MM.1S (cell line): ENCODE measurements around the gene FHIT.
"Not testable (repeated sequence)": the region's sequence is repeated elsewhere in the genome, so short reads cannot be mapped to it uniquely, and the experiment has no call there.

Experiments used
- DNase-seq: peaks from one replicate; pipeline ENCODE4 v3.0.0-alpha.2; 2015
- H2AFZ ChIP-seq: fragments of 300-600 bp; sonication (generic); 2 replicates; pipeline ENCODE4 v1.6.0; 2016; ENCODE audit warnings: antibody characterized with exemption, low read length
- H3F3A ChIP-seq: fragments of 300-600 bp; sonication (generic); 2 replicates; pipeline ENCODE4 v1.6.1; 2016; ENCODE audit warnings: mild to moderate bottlenecking, antibody characterized with exemption, low read length, moderate library complexity, mixed read lengths; ENCODE audit not compliant: insufficient read depth
- H3K27ac ChIP-seq: fragments of 300-600 bp; sonication (generic); 2 replicates; pipeline ENCODE4 v1.5.1; 2016; ENCODE audit warnings: mild to moderate bottlenecking, low read length
- H3K27me3 ChIP-seq: fragments of 300-600 bp; sonication (generic); replicated peaks from 2 replicates; pipeline ENCODE4 v1.6.0; 2016; ENCODE audit warnings: low read length; ENCODE audit not compliant: insufficient read depth
- H3K36me3 ChIP-seq: fragments of 300-600 bp; sonication (generic); replicated peaks from 2 replicates; pipeline ENCODE4 v1.6.1; 2016; ENCODE audit warnings: mild to moderate bottlenecking, low read length, mixed read lengths; ENCODE audit not compliant: insufficient read depth
- H3K4me1 ChIP-seq: fragments of 300-600 bp; sonication (generic); 2 replicates; pipeline ENCODE4 v1.6.1; 2016; ENCODE audit warnings: low read length, mixed read lengths
- H3K4me2 ChIP-seq: fragments of 300-600 bp; sonication (generic); 2 replicates; pipeline ENCODE4 v1.6.0; 2016; ENCODE audit warnings: low read depth, low read length
- H3K4me3 ChIP-seq: fragments of 300-600 bp; sonication (generic); 2 replicates; pipeline ENCODE4 v1.5.1; 2016; ENCODE audit warnings: low read length, mixed read lengths
- H3K79me2 ChIP-seq: fragments of 300-600 bp; sonication (generic); 2 replicates; pipeline ENCODE4 v1.6.1; 2016; ENCODE audit warnings: mixed run types, low read length, mixed read lengths
- H3K9ac ChIP-seq: fragments of 300-600 bp; sonication (generic); 2 replicates; pipeline ENCODE4 v1.6.1; 2016; ENCODE audit warnings: low read length, mixed read lengths
- H3K9me2 ChIP-seq: fragments of 300-600 bp; sonication (generic); replicated peaks from 2 replicates; pipeline ENCODE4 v1.6.1; 2016; ENCODE audit warnings: mild to moderate bottlenecking, low read length, mixed read lengths; ENCODE audit not compliant: insufficient read depth
- H3K9me3 ChIP-seq: fragments of 300-600 bp; sonication (generic); replicated peaks from 2 replicates; pipeline ENCODE4 v1.6.1; 2016; ENCODE audit warnings: mild to moderate bottlenecking, low read length, mixed read lengths; ENCODE audit not compliant: insufficient read depth
- H4K20me1 ChIP-seq: fragments of 300-600 bp; sonication (generic); 2 replicates; pipeline ENCODE4 v1.6.1; 2016; ENCODE audit warnings: mild to moderate bottlenecking, low read length, moderate library complexity, mixed read lengths; ENCODE audit not compliant: insufficient read depth
- CTCF ChIP-seq: fragments of 300-600 bp; sonication (generic); IDR thresholded peaks from 2 replicates; pipeline ENCODE4 v1.5.1; 2016; ENCODE audit warnings: antibody characterized with exemption, low read length, mixed read lengths
- EZH2 ChIP-seq: fragments of 300-600 bp; sonication (generic); optimal IDR thresholded peaks from 2 replicates; pipeline ENCODE3; 2017; ENCODE audit warnings: low read depth, mild to moderate bottlenecking, antibody characterized with exemption, low read length, mixed read lengths
- EZH2phosphoT487 ChIP-seq: fragments of 300-600 bp; sonication (generic); IDR thresholded peaks from 2 replicates; pipeline ENCODE4 v1.6.1; 2018; ENCODE audit warnings: antibody characterized with exemption, low read length

FHIT gene

GRCh38 chr3:61221759-61222362, 29.4 kb downstream of the FHIT start:
- H3K79me2 ChIP-seq = no peaks in the 10 kb centered on the region
- no peak for DNase-seq
- no peak overlapping the region for H2AFZ ChIP-seq
- no peak overlapping the region for H3K4me2 ChIP-seq
- TF ChIP-seq CTCF (no peak), EZH2 (no peak), EZH2phosphoT487 (no peak)
- no peaks in the 10 kb centered on the region for H3K27me3 ChIP-seq
- H3K36me3 ChIP-seq = no peaks in the 10 kb centered on the region
- H3F3A ChIP-seq = no peaks in the 10 kb centered on the region
- no peak overlapping the region for H3K4me3 ChIP-seq
- no peaks in the 10 kb centered on the region for H4K20me1 ChIP-seq
- no peak overlapping the region for H3K27ac ChIP-seq
- no peaks in the 10 kb centered on the region for H3K9me3 ChIP-seq
- no peaks in the 10 kb centered on the region for H3K4me1 ChIP-seq
- no peak overlapping the region for H3K9ac ChIP-seq
- no peaks in the 10 kb centered on the region for H3K9me2 ChIP-seq

GRCh38 chr3:61218504-61218903, 32.7 kb downstream of the FHIT start:
- DNase-seq = no peak
- H3K4me3 ChIP-seq = no peak overlapping the region
- H3F3A ChIP-seq = no peaks in the 10 kb centered on the region
- H3K4me2 ChIP-seq = no peak overlapping the region
- H3K27me3 ChIP-seq = no peaks in the 10 kb centered on the region
- no peak overlapping the region for H2AFZ ChIP-seq
- no peaks in the 10 kb centered on the region for H3K79me2 ChIP-seq
- H3K9ac ChIP-seq = no peak overlapping the region
- H4K20me1 ChIP-seq = no peaks in the 10 kb centered on the region
- no peak for TF ChIP-seq CTCF
- TF ChIP-seq EZH2phosphoT487 = no peak
- TF ChIP-seq EZH2 = no peak
- no peaks in the 10 kb centered on the region for H3K9me3 ChIP-seq
- no peaks in the 10 kb centered on the region for H3K36me3 ChIP-seq
- no peaks in the 10 kb centered on the region for H3K4me1 ChIP-seq
- H3K27ac ChIP-seq = no peak overlapping the region
- H3K9me2 ChIP-seq = no peaks in the 10 kb centered on the region

GRCh38 chr3:61216171-61216570, 35.1 kb downstream of the FHIT start:
- not testable (repeated sequence) for H3K9ac ChIP-seq, H3K9me3 ChIP-seq, H3K36me3 ChIP-seq, H4K20me1 ChIP-seq, H3K9me2 ChIP-seq, H3K4me1 ChIP-seq, H2AFZ ChIP-seq, H3K79me2 ChIP-seq, H3K4me3 ChIP-seq, H3F3A ChIP-seq, H3K4me2 ChIP-seq, DNase-seq, H3K27me3 ChIP-seq, H3K27ac ChIP-seq

GRCh38 chr3:61202086-61202485, 49.2 kb downstream of the FHIT start:
- Histone ChIP-seq H3K9ac (no peak overlapping the region), H3K27me3 (no peaks in the 10 kb centered on the region), H3K4me1 (no peaks in the 10 kb centered on the region), H3K27ac (no peak overlapping the region), H3K4me3 (no peak overlapping the region), H3K36me3 (no peaks in the 10 kb centered on the region), H3K9me3 (no peaks in the 10 kb centered on the region), H3K79me2 (no peaks in the 10 kb centered on the region), H4K20me1 (no peaks in the 10 kb centered on the region), H3F3A (no peaks in the 10 kb centered on the region), H2AFZ (no peak overlapping the region), H3K4me2 (no peak overlapping the region), H3K9me2 (no peaks in the 10 kb centered on the region)
- no peak for DNase-seq
- TF ChIP-seq EZH2phosphoT487 = no peak
